B cell (primary cell): ENCODE measurements around the gene C16orf92. TPM values are rescaled to one million over a fixed set of nuclear protein-coding genes. Genes with fewer than 3 reads are reported as not detected.

Experiments used
- ATAC-seq: fragments of 200-7000 bp; cut with Tn5 transposase; one replicate; pipeline ENCODE4 v1.10.0; 2021; ENCODE audit warnings: low read depth, mild to moderate bottlenecking, moderate number of reproducible peaks, moderate library complexity
- CTCF ChIA-PET: fragments of 350-600 bp; sonication (Branson Sonifier 250); formaldehyde crosslinking; loops from one replicate; lab custom pipeline; 2021; ENCODE audit warnings: antibody characterized with exemption, inconsistent platforms; lab: Charles Lee
- POLR2A ChIA-PET: fragments of 350-600 bp; sonication (Branson Sonifier 250); formaldehyde crosslinking; loops from one replicate; lab custom pipeline; 2021; ENCODE audit warnings: antibody characterized with exemption; lab: Charles Lee
- DNase-seq: peaks from one replicate; pipeline ENCODE4 v3.0.0; 2013
- H2AFZ ChIP-seq: 2 replicates; pipeline ENCODE4 v1.6.1; 2012; ENCODE audit warnings: mild to moderate bottlenecking, low read depth, low read length; ENCODE audit not compliant: insufficient read depth, poor library complexity, severe bottlenecking
- H3K27ac ChIP-seq, 2 donors: 1 replicate in 1 of 2; 2 replicates in 1 of 2; pipeline ENCODE4 v1.5.1; 2012 to 2013; ENCODE audit warnings: low read length in 2 of 2, mild to moderate bottlenecking in 2 of 2, moderate library complexity in 1 of 2
- H3K27me3 ChIP-seq, 4 experiments: fragments of 200-600 bp in 1 of 4; sonication (generic) in 1 of 4; replicated peaks in 1 of 4; 1 replicate in 2 of 4; 2 replicates in 2 of 4; pipeline versions ENCODE4 v1.6.1 to v1.7.0; 2013 to 2016; ENCODE audit warnings: low read length in 3 of 4, mild to moderate bottlenecking in 2 of 4, mixed read lengths in 1 of 4, moderate library complexity in 1 of 4; ENCODE audit not compliant: insufficient read depth in 4 of 4, control insufficient read depth in 3 of 4; ENCODE audit errors: control extremely low read depth in 1 of 4
- H3K36me3 ChIP-seq, 2 experiments: replicated peaks in 1 of 2; 1 replicate in 1 of 2; 2 replicates in 1 of 2; pipeline versions ENCODE4 v1.6.1 to v1.7.1; 2013; ENCODE audit warnings: low read length in 1 of 2; ENCODE audit not compliant: insufficient read depth in 2 of 2, control insufficient read depth in 1 of 2; ENCODE audit errors: control extremely low read depth in 1 of 2, extremely low read depth in 1 of 2
- H3K4me1 ChIP-seq, 2 donors: fragments of 200-600 bp in 1 of 2; sonication (generic) in 1 of 2; 1 replicate in 1 of 2; 2 replicates in 1 of 2; pipeline versions ENCODE4 v1.5.1 to v1.6.1; 2013 to 2017; ENCODE audit warnings: low read length in 2 of 2; ENCODE audit not compliant: control insufficient read depth in 2 of 2, insufficient read depth in 2 of 2
- H3K4me2 ChIP-seq: replicated peaks from 2 replicates; pipeline ENCODE3; 2012; ENCODE audit warnings: mild to moderate bottlenecking, low read depth, low read length; ENCODE audit not compliant: poor library complexity, severe bottlenecking
- H3K4me3 ChIP-seq, 5 experiments: fragments of 200-600 bp in 1 of 5; sonication (generic) in 1 of 5; 1 replicate in 3 of 5; 2 replicates in 2 of 5; pipeline versions ENCODE4 v1.5.1 to v1.7.0; 2011 to 2016; ENCODE audit warnings: low read length in 4 of 5, mild to moderate bottlenecking in 4 of 5, low read depth in 2 of 5, control low read depth in 1 of 5, moderate library complexity in 1 of 5; ENCODE audit not compliant: insufficient read depth in 1 of 5; ENCODE audit errors: control extremely low read depth in 1 of 5, extremely low read depth in 1 of 5
- H3K79me2 ChIP-seq: fragments of 200-600 bp; sonication (generic); one replicate; pipeline ENCODE4 v1.6.0; 2016; ENCODE audit warnings: low read length; ENCODE audit not compliant: control insufficient read depth, insufficient read depth
- H3K9ac ChIP-seq: fragments of 200-600 bp; sonication (generic); 2 replicates; pipeline ENCODE4 v1.6.1; 2017; ENCODE audit warnings: mild to moderate bottlenecking, low read length, moderate library complexity
- H3K9me3 ChIP-seq, 3 donors: one replicate each; pipeline versions ENCODE4 v1.6.1 to v1.7.1; 2013; ENCODE audit warnings: low read length in 2 of 3; ENCODE audit not compliant: control insufficient read depth in 2 of 3, insufficient read depth in 1 of 3; ENCODE audit errors: control extremely low read depth in 1 of 3
- H4K20me1 ChIP-seq: 2 replicates; pipeline ENCODE4 v1.6.0; 2012; ENCODE audit warnings: mild to moderate bottlenecking, low read length; ENCODE audit not compliant: insufficient read depth, control insufficient read depth, poor library complexity, severe bottlenecking
- H3K27ac Mint-ChIP-seq: one replicate; pipeline ENCODE4 v1.8.0; 2021; ENCODE audit warnings: mixed read lengths
- H3K27me3 Mint-ChIP-seq: one replicate; pipeline ENCODE4 v1.8.0; 2021; ENCODE audit warnings: mixed read lengths
- H3K4me1 Mint-ChIP-seq: one replicate; pipeline ENCODE4 v1.8.0; 2021; ENCODE audit warnings: mixed read lengths
- H3K4me3 Mint-ChIP-seq: one replicate; pipeline ENCODE4 v1.8.0; 2021; ENCODE audit warnings: mixed read lengths
- H3K9me3 Mint-ChIP-seq: one replicate; pipeline ENCODE4 v1.8.0; 2022; ENCODE audit warnings: mixed read lengths; ENCODE audit not compliant: insufficient read depth
- EZH2 ChIP-seq: IDR thresholded peaks from 2 replicates; pipeline ENCODE4 v1.6.1; 2012; ENCODE audit warnings: borderline replicate concordance, low read depth, mild to moderate bottlenecking, moderate library complexity, low read length; ENCODE audit not compliant: insufficient read depth, poor library complexity, severe bottlenecking
- WGBS: methylation state at CpG from one replicate; pipeline ENCODE4 v1.1.5; 2013; ENCODE audit warnings: missing lambda C conversion rate; ENCODE audit not compliant: insufficient coverage; 5-methylcytosine and 5-hydroxymethylcytosine counted together
- intact Hi-C: fragments of 100-400 bp; cut with micrococcal nuclease; formaldehyde crosslinking; loops from one replicate; pipeline ENCODE4 v1.10.0; 2022
- polyA plus RNA-seq: library from polyadenylated mRNA; depleted of rRNA; stranded (reverse); fragments of >200 nt; gene quantifications from 2 replicates; pipeline ENCODE4 v1.2.3, GENCODE V29; 2012
- total RNA-seq, 2 donors: library from RNA; stranded (reverse); fragments of 120-200 nt in 1 of 2; gene quantifications; 1 replicate in 1 of 2; 2 replicates in 1 of 2; pipeline versions ENCODE4 v1.2.3 to v1.2.4, GENCODE V29; 2013 to 2022
- TF ChIP-seq, protein P1 (sequence below): fragments of 200-600 bp; IDR thresholded peaks from one replicate; pipeline ENCODE4 v1.8.0; 2022; ENCODE audit warnings: antibody characterized with exemption, mild to moderate bottlenecking

Gene C16orf92
- total and polyA plus RNA-seq, 2 donors (not counting 1 experiment from before 2014, with no cell fraction given) = not detected

DNA sequence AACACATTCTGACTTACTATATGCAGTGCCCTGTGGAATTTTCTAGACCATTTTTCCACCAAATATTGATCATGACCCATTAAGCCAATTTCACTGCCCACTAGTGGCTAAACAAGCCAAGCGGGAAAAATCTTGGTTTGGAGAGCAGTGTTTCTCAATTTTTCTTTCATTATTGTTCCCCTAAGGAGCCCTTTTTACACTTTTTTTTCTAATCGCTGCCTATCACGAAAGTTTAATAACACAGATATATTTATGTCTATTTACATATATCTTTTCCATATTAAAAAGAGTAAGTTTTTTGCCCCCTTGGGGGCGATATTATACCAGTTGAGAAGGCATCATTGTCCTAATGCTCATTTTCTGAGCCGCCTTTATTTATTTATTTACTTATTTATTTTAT, 18.8 kb downstream of the C16orf92 start:
- Histone ChIP-seq H3K4me2 (no peak overlapping the region), H3K27ac (no peak overlapping the region), H3K27me3 (peaks cover 0 to 5% (median 0%) of the 10 kb centered on the region in 4 experiments), H4K20me1 (no peaks in the 10 kb centered on the region), H3K4me1 (peaks cover 4 to 5% of the 10 kb centered on the region in 2 donors), H3K4me3 (no peak overlapping the region), H3K9ac (no peak overlapping the region), H3K36me3 (no peaks in the 10 kb centered on the region), H2AFZ (no peak overlapping the region), H3K9me3 (no peaks in the 10 kb centered on the region), H3K79me2 (no peaks in the 10 kb centered on the region)
- ATAC-seq (no peak), DNase-seq (no peak)
- Mint-ChIP-seq H3K27ac (no peak overlapping the region), H3K9me3 (no peaks in the 10 kb centered on the region), H3K4me3 (no peak overlapping the region), H3K27me3 (peaks cover 11% of the 10 kb centered on the region), H3K4me1 (peaks cover 4% of the 10 kb centered on the region)
- WGBS = no CpG with 5 or more reads among the region's 5 CpGs
- intact Hi-C loops = loop anchor here (5.0 kb wide), 1 partner anchor 585 kb away; no protein-coding TSS in a partner anchor
- ChIA-PET CTCF (interaction anchor here (0.7 to 1.8 kb wide), 3 partner anchors 101 to 399 kb away, joined by 3 to 4 read pairs (median 3); no protein-coding TSS in a partner anchor), POLR2A (no interaction called here)
- TF ChIP-seq, protein P1, sequence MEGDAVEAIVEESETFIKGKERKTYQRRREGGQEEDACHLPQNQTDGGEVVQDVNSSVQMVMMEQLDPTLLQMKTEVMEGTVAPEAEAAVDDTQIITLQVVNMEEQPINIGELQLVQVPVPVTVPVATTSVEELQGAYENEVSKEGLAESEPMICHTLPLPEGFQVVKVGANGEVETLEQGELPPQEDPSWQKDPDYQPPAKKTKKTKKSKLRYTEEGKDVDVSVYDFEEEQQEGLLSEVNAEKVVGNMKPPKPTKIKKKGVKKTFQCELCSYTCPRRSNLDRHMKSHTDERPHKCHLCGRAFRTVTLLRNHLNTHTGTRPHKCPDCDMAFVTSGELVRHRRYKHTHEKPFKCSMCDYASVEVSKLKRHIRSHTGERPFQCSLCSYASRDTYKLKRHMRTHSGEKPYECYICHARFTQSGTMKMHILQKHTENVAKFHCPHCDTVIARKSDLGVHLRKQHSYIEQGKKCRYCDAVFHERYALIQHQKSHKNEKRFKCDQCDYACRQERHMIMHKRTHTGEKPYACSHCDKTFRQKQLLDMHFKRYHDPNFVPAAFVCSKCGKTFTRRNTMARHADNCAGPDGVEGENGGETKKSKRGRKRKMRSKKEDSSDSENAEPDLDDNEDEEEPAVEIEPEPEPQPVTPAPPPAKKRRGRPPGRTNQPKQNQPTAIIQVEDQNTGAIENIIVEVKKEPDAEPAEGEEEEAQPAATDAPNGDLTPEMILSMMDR = peak; percentile 39
- TF ChIP-seq EZH2 = no peak

DNA sequence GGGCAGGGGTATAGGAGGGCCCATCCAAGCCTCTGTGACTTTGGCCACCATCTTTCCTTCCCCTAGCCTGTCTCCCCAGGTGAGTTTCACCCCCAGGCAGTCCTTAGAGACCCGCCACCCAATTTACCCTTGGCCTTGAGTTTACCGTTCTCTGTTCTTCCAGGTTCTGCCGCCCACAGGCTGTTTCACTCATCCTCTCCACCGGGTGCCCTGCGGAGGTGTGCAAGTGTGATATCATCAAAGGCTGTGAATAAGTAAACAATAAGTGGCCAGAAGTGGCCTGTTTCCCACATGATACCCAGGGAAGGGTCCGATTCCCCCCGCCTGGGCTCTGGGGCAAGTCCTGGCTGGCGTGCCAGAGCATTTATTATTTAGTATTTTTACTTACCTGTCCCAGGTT, 23.2 kb downstream of the C16orf92 start:
- Histone ChIP-seq H3K27me3 (peaks cover 0 to 5% (median 0%) of the 10 kb centered on the region in 4 experiments), H2AFZ (no peak overlapping the region), H4K20me1 (no peaks in the 10 kb centered on the region), H3K4me1 (no peaks in the 10 kb centered on the region), H3K9me3 (no peaks in the 10 kb centered on the region), H3K79me2 (no peaks in the 10 kb centered on the region), H3K4me3 (no peak overlapping the region), H3K27ac (no peak overlapping the region), H3K4me2 (no peak overlapping the region), H3K9ac (no peak overlapping the region), H3K36me3 (no peaks in the 10 kb centered on the region)
- H3K4me3 Mint-ChIP-seq = no peak overlapping the region
- H3K9me3 Mint-ChIP-seq = no peaks in the 10 kb centered on the region
- DNase-seq = no peak
- H3K27ac Mint-ChIP-seq = no peak overlapping the region
- no peak for ATAC-seq
- intact Hi-C loops = no loop called here
- 86% methylated on average over 8 of the region's 8 CpGs for WGBS
- H3K4me1 Mint-ChIP-seq = no peaks in the 10 kb centered on the region
- ChIA-PET CTCF (no interaction called here), POLR2A (no interaction called here)
- peaks cover 7% of the 10 kb centered on the region for H3K27me3 Mint-ChIP-seq
- TF ChIP-seq, protein P1 = no peak
- no peak for TF ChIP-seq EZH2
